Measurements from ENCODE around the gene RBM33. TPM values are rescaled to one million over a fixed set of nuclear protein-coding genes. Genes with fewer than 3 reads are reported as not detected.

RBM33 gene
- total RNA-seq, 1 experiment from 2014 or later = 61.1 TPM

DNA sequence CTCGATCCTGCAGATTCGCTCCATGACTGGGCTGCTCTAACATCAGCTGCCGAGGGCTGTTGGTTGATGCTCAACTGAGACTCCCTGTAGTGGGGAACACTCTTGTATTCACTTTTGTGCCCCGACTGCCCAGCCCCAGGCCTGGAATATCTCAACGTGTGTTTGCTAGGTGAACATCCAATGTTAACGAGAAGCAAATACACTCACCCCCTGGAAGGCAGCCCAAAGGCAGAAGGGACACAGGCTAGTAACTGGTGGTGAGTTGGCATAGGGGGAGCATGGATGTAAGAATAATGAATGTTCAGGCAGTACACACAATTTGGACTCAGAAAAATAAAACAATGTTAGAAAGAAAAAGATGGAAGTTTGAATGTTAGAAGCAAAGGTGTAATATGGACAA, 24.0 kb upstream of the RBM33 start:
- ChIA-PET POLR2A (no interaction called here), CTCF (no interaction called here)
- no peak overlapping the region for H3K27ac ChIP-seq (ENCODE audit: low read length)
- BruUV-seq (replicated peaks) = no TSS peak
- ATAC-seq = no peak
- no peaks in the 10 kb centered on the region for H3K36me3 ChIP-seq (ENCODE audit: control insufficient read depth, insufficient read depth, low read length)
- no peak overlapping the region for H3K4me3 ChIP-seq (ENCODE audit: low read depth in 2 of 2, low read length in 2 of 2)
- in situ Hi-C loops (cut with HindIII; ENCODE audit: low pct_unique_long_range_greater_than_20kb, low sequenced_read_pairs) (no loop called here), intact Hi-C loops (cut with micrococcal nuclease; ENCODE audit: unreplicated experiment) (no loop called here)
- no peaks in the 10 kb centered on the region for H3K4me1 ChIP-seq (ENCODE audit: control insufficient read depth, insufficient read depth, low read length)
- TF ChIP-seq, protein P1, sequence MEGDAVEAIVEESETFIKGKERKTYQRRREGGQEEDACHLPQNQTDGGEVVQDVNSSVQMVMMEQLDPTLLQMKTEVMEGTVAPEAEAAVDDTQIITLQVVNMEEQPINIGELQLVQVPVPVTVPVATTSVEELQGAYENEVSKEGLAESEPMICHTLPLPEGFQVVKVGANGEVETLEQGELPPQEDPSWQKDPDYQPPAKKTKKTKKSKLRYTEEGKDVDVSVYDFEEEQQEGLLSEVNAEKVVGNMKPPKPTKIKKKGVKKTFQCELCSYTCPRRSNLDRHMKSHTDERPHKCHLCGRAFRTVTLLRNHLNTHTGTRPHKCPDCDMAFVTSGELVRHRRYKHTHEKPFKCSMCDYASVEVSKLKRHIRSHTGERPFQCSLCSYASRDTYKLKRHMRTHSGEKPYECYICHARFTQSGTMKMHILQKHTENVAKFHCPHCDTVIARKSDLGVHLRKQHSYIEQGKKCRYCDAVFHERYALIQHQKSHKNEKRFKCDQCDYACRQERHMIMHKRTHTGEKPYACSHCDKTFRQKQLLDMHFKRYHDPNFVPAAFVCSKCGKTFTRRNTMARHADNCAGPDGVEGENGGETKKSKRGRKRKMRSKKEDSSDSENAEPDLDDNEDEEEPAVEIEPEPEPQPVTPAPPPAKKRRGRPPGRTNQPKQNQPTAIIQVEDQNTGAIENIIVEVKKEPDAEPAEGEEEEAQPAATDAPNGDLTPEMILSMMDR (IDR thresholded peaks at IDR 0.05) = no peak
- no peak for TF ChIP-seq POLR2AphosphoS5 (IDR thresholded peaks at IDR 0.05; ENCODE audit: low read depth, low read length)
- TF ChIP-seq, protein P2, sequence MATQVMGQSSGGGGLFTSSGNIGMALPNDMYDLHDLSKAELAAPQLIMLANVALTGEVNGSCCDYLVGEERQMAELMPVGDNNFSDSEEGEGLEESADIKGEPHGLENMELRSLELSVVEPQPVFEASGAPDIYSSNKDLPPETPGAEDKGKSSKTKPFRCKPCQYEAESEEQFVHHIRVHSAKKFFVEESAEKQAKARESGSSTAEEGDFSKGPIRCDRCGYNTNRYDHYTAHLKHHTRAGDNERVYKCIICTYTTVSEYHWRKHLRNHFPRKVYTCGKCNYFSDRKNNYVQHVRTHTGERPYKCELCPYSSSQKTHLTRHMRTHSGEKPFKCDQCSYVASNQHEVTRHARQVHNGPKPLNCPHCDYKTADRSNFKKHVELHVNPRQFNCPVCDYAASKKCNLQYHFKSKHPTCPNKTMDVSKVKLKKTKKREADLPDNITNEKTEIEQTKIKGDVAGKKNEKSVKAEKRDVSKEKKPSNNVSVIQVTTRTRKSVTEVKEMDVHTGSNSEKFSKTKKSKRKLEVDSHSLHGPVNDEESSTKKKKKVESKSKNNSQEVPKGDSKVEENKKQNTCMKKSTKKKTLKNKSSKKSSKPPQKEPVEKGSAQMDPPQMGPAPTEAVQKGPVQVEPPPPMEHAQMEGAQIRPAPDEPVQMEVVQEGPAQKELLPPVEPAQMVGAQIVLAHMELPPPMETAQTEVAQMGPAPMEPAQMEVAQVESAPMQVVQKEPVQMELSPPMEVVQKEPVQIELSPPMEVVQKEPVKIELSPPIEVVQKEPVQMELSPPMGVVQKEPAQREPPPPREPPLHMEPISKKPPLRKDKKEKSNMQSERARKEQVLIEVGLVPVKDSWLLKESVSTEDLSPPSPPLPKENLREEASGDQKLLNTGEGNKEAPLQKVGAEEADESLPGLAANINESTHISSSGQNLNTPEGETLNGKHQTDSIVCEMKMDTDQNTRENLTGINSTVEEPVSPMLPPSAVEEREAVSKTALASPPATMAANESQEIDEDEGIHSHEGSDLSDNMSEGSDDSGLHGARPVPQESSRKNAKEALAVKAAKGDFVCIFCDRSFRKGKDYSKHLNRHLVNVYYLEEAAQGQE (IDR thresholded peaks at IDR 0.05; ENCODE audit: insufficient read depth in 1 of 2, low read depth in 2 of 2, low read length in 1 of 2) = no peak
- TF ChIP-seq SIN3A (IDR thresholded peaks at IDR 0.05; ENCODE audit: borderline replicate concordance, insufficient read depth, low read depth, low read length) = no peak
- no peak for TF ChIP-seq TCF7L2 (IDR thresholded peaks at IDR 0.05; ENCODE audit: low read depth, low read length)
- H3K27me3 ChIP-seq (ENCODE audit: control insufficient read depth, insufficient read depth, low read length) = peaks cover 7% of the 10 kb centered on the region; the same call in 1 of the 2 replicates
- no peaks in the 10 kb centered on the region for H3K9me3 ChIP-seq (ENCODE audit: control insufficient read depth, insufficient read depth, low read depth, low read length)
- no peak for DNase-seq (ENCODE audit: low read depth, low spot score)

DNA sequence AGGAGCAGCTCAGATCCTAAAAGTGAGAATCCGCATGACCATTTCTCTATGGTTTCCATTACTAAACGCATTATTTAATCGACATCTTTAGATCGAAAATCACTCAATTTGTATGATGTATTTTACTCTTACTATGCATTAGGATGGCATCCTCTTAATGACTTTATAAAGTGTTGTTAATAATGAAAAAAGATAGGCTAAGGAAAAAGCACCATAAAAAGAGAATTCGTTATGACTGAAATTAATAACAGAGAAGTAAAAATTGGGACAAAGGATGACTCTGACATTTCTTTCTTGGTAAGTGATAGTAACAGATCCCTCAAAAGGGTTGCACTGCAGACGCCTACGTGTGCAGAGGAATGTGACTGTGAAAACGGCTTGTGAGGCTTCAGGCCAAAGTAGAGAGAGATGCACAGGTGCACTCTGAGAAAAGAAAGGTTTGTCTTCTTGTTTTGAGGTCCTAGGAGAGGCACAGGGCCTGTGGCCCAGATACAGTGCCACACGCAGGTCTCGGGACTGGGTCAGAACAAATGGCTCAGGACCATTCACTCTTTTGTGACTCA, 23.0 kb upstream of the RBM33 start:
- intact Hi-C loops (cut with micrococcal nuclease; ENCODE audit: unreplicated experiment) (no loop called here), in situ Hi-C loops (cut with HindIII; ENCODE audit: low pct_unique_long_range_greater_than_20kb, low sequenced_read_pairs) (no loop called here)
- no TSS peak for BruUV-seq (replicated peaks)
- TF ChIP-seq, protein P1 (IDR thresholded peaks at IDR 0.05) = no peak
- TF ChIP-seq TCF7L2 (IDR thresholded peaks at IDR 0.05; ENCODE audit: low read depth, low read length) (no peak), SIN3A (IDR thresholded peaks at IDR 0.05; ENCODE audit: borderline replicate concordance, insufficient read depth, low read depth, low read length) (no peak), POLR2AphosphoS5 (IDR thresholded peaks at IDR 0.05; ENCODE audit: low read depth, low read length) (no peak)
- TF ChIP-seq, protein P2 (IDR thresholded peaks at IDR 0.05; ENCODE audit: insufficient read depth in 1 of 2, low read depth in 2 of 2, low read length in 1 of 2) = no peak
- H3K27me3 ChIP-seq (ENCODE audit: control insufficient read depth, insufficient read depth, low read length) = peaks cover 7% of the 10 kb centered on the region; the same call in 1 of the 2 replicates
- ATAC-seq = no peak
- no peaks in the 10 kb centered on the region for H3K36me3 ChIP-seq (ENCODE audit: control insufficient read depth, insufficient read depth, low read length)
- H3K27ac ChIP-seq (ENCODE audit: low read length) = no peak overlapping the region
- no peaks in the 10 kb centered on the region for H3K9me3 ChIP-seq (ENCODE audit: control insufficient read depth, insufficient read depth, low read depth, low read length)
- no peak overlapping the region for H3K4me3 ChIP-seq (ENCODE audit: low read depth in 2 of 2, low read length in 2 of 2)
- no peaks in the 10 kb centered on the region for H3K4me1 ChIP-seq (ENCODE audit: control insufficient read depth, insufficient read depth, low read length)
- DNase-seq (ENCODE audit: low read depth, low spot score) = no peak
- POLR2A ChIA-PET = no interaction called here
- CTCF ChIA-PET = no interaction called here
